ENCODE results near the gene GFAP.
"Not testable (repeated sequence)": the region's sequence is repeated elsewhere in the genome, so short reads cannot be mapped to it uniquely, and the experiment has no call there.

GFAP gene

GRCh38 chr17:44915321-44915726, at the start of gene GFAP:
Gene GFAP (minus strand): TSS chr17:44915500. CDS start chr17:44915486, 14 bp downstream.
- no peak for DNase-seq

GRCh38 chr17:44961921-44962350, 46.6 kb upstream of the GFAP start:
- peak; percentile 24 for DNase-seq

- DNase-seq: no peak
These were observed 45.4 kb upstream of the GFAP start for GRCh38 chr17:44960691-44961090.

- no peak for DNase-seq
These were observed 44.7 kb upstream of the GFAP start for GRCh38 chr17:44959821-44960531.

GRCh38 chr17:44956998-44957981, 42.0 kb upstream of the GFAP start:
- no peak for DNase-seq

- DNase-seq: no peak
These were observed 40.5 kb upstream of the GFAP start for GRCh38 chr17:44955674-44956425.

GRCh38 chr17:44952946-44953475, 37.7 kb upstream of the GFAP start:
- no peak for DNase-seq

GRCh38 chr17:44948315-44948795, 33.1 kb upstream of the GFAP start:
- no peak for DNase-seq

- DNase-seq: peak; percentile 99
These were observed 32.4 kb upstream of the GFAP start, which contains the start of gene KIF18B for GRCh38 chr17:44947461-44948314. Gene KIF18B (minus strand): TSS chr17:44947773. CDS start chr17:44936344, 11,429 bp downstream.

- not testable (repeated sequence) for DNase-seq
These were observed 30.4 kb upstream of the GFAP start for GRCh38 chr17:44945652-44946051.

GRCh38 chr17:44942456-44942855, 27.2 kb upstream of the GFAP start:
- no peak for DNase-seq

- no peak for DNase-seq
These were observed 26.5 kb upstream of the GFAP start for GRCh38 chr17:44941712-44942331.

GRCh38 chr17:44940768-44941167, 25.5 kb upstream of the GFAP start:
- no peak for DNase-seq

GRCh38 chr17:44940317-44940716, 25.0 kb upstream of the GFAP start:
- DNase-seq: no peak

GRCh38 chr17:44935116-44935515, 19.8 kb upstream of the GFAP start:
- DNase-seq: no peak

GRCh38 chr17:44934745-44935105, 19.4 kb upstream of the GFAP start:
- DNase-seq: no peak

- no peak for DNase-seq
These were observed 18.8 kb upstream of the GFAP start for GRCh38 chr17:44933824-44934744.

GRCh38 chr17:44932787-44933097, 17.4 kb upstream of the GFAP start:
- DNase-seq: no peak

GRCh38 chr17:44932096-44932786, 16.9 kb upstream of the GFAP start:
- DNase-seq: no peak

GRCh38 chr17:44931376-44931775, 16.1 kb upstream of the GFAP start:
- DNase-seq: no peak

Data from hematopoietic multipotent progenitor cell treated with erythropoietin and hydrocortisone succinate and interleukin-3 and kit ligand, for 4 days (in vitro differentiated cells).